SU-DHL-6 (cell line): ENCODE results near the gene GPATCH4.

Experiments used
- H2AFZ ChIP-seq: fragments of 200-600 bp; sonication (generic); 2 replicates; pipeline ENCODE4 v1.6.1; 2014; ENCODE audit warnings: low read depth, mild to moderate bottlenecking, moderate library complexity, mixed read lengths, antibody characterized with exemption, low read length; ENCODE audit not compliant: severe bottlenecking
- H3F3A ChIP-seq: fragments of 200-600 bp; shearing (Covaris generic); 2 replicates; pipeline ENCODE4 v1.6.0; 2016; ENCODE audit warnings: antibody characterized with exemption, mild to moderate bottlenecking; ENCODE audit not compliant: insufficient read depth
- H3K27ac ChIP-seq: fragments of 200-600 bp; sonication (generic); 2 replicates; pipeline ENCODE4 v1.5.1; 2016; ENCODE audit warnings: low read depth, mild to moderate bottlenecking, low read length, moderate library complexity, mixed read lengths
- H3K27me3 ChIP-seq: fragments of 200-600 bp; sonication (generic), shearing (Covaris generic); 2 replicates; pipeline ENCODE4 v1.6.0; 2014; ENCODE audit warnings: mild to moderate bottlenecking, low read length
- H3K36me3 ChIP-seq: fragments of 200-600 bp; sonication (generic); 2 replicates; pipeline ENCODE4 v1.6.1; 2014; ENCODE audit warnings: mild to moderate bottlenecking, low read length, mixed read lengths
- H3K4me2 ChIP-seq: fragments of 300-600, 200-600 bp; shearing (Covaris generic), sonication (generic); 2 replicates; pipeline ENCODE4 v1.6.0; 2014; ENCODE audit warnings: low read length, low read depth, mild to moderate bottlenecking; ENCODE audit not compliant: poor library complexity, severe bottlenecking
- H3K4me3 ChIP-seq: fragments of 200-600 bp; sonication (generic); 2 replicates; pipeline ENCODE4 v1.5.1; 2014; ENCODE audit warnings: antibody characterized with exemption, low read length, mild to moderate bottlenecking, mixed read lengths; ENCODE audit not compliant: insufficient read depth, poor library complexity, severe bottlenecking
- H3K79me2 ChIP-seq: fragments of 200-600 bp; sonication (generic); 2 replicates; pipeline ENCODE4 v1.6.1; 2014; ENCODE audit warnings: mild to moderate bottlenecking, low read length, moderate library complexity; ENCODE audit not compliant: insufficient read depth
- H3K9ac ChIP-seq: fragments of 200-600 bp; sonication (generic); 2 replicates; pipeline ENCODE4 v1.7.0; 2014; ENCODE audit warnings: mild to moderate bottlenecking, low read length
- H3K9me2 ChIP-seq: fragments of 200-600 bp; sonication (generic); replicated peaks from 2 replicates; pipeline ENCODE4 v1.6.1; 2014; ENCODE audit warnings: low read length; ENCODE audit not compliant: insufficient read depth
- H3K9me3 ChIP-seq: fragments of 200-600 bp; sonication (generic); 2 replicates; pipeline ENCODE4 v1.6.1; 2014; ENCODE audit warnings: low read length, mixed read lengths; ENCODE audit not compliant: insufficient read depth
- H4K20me1 ChIP-seq: fragments of 200-600 bp; sonication (generic); 2 replicates; pipeline ENCODE4 v1.6.1; 2014; ENCODE audit warnings: low read depth, mild to moderate bottlenecking, antibody characterized with exemption, low read length, moderate library complexity, mixed read lengths
- CTCF ChIP-seq: fragments of 200-600 bp; sonication (generic); IDR thresholded peaks from one replicate; pipeline ENCODE4 v1.5.1; 2017; ENCODE audit warnings: antibody characterized with exemption, mild to moderate bottlenecking, low read length, moderate library complexity; ENCODE audit not compliant: insufficient read depth, poor library complexity, severe bottlenecking
- EZH2phosphoT487 ChIP-seq: fragments of 200-600 bp; sonication (generic), shearing (Covaris generic); conservative IDR thresholded peaks from 2 replicates; pipeline ENCODE4 v1.6.1; 2018; ENCODE audit warnings: mild to moderate bottlenecking, antibody characterized with exemption, low read length, moderate library complexity, mixed read lengths

Gene GPATCH4

GRCh38 chr1:156584813-156585212 is 16.5 kb downstream of the GPATCH4 start:
- no peaks in the 10 kb centered on the region for H4K20me1 ChIP-seq
- H2AFZ ChIP-seq = no peak overlapping the region
- no peaks in the 10 kb centered on the region for H3K9me2 ChIP-seq
- TF ChIP-seq CTCF (peak; percentile 74), EZH2phosphoT487 (no peak)
- H3K27ac ChIP-seq = no peak overlapping the region
- H3K4me2 ChIP-seq = no peak overlapping the region
- no peaks in the 10 kb centered on the region for H3K79me2 ChIP-seq
- H3K9me3 ChIP-seq = no peaks in the 10 kb centered on the region
- no peaks in the 10 kb centered on the region for H3K27me3 ChIP-seq
- no peak overlapping the region for H3K4me3 ChIP-seq
- no peaks in the 10 kb centered on the region for H3K36me3 ChIP-seq
- H3K9ac ChIP-seq = no peak overlapping the region
- H3F3A ChIP-seq = no peaks in the 10 kb centered on the region

- H4K20me1 ChIP-seq = no peaks in the 10 kb centered on the region
- peak overlapping the region; percentile 16 for H3K4me2 ChIP-seq
- H3K36me3 ChIP-seq = no peaks in the 10 kb centered on the region
- no peak overlapping the region for H3K27ac ChIP-seq
- H3K79me2 ChIP-seq = no peaks in the 10 kb centered on the region
- no peaks in the 10 kb centered on the region for H3F3A ChIP-seq
- H3K4me3 ChIP-seq = no peak overlapping the region
- no peak overlapping the region for H2AFZ ChIP-seq
- no peaks in the 10 kb centered on the region for H3K9me2 ChIP-seq
- H3K27me3 ChIP-seq = no peaks in the 10 kb centered on the region
- no peaks in the 10 kb centered on the region for H3K9me3 ChIP-seq
- TF ChIP-seq EZH2phosphoT487 (no peak), CTCF (peak; percentile 32)
- no peak overlapping the region for H3K9ac ChIP-seq
These were observed 17.3 kb downstream of the GPATCH4 start for GRCh38 chr1:156583821-156584622.

- Histone ChIP-seq H3K4me3 (no peak overlapping the region), H3K27ac (no peak overlapping the region), H3K9me3 (no peaks in the 10 kb centered on the region), H3K79me2 (no peaks in the 10 kb centered on the region), H2AFZ (no peak overlapping the region), H3K9me2 (no peaks in the 10 kb centered on the region), H3K4me2 (peak overlapping the region; percentile 31), H3K27me3 (no peaks in the 10 kb centered on the region), H3K36me3 (no peaks in the 10 kb centered on the region), H3K9ac (peak overlapping the region; percentile 25; the same call in 1 of the 2 replicates), H3F3A (no peaks in the 10 kb centered on the region), H4K20me1 (no peaks in the 10 kb centered on the region)
- TF ChIP-seq EZH2phosphoT487 = no peak
These were observed 18.8 kb downstream of the GPATCH4 start for GRCh38 chr1:156582388-156583017.
